NCI-H460 (cell line): ENCODE data around the gene AFMID. TPM values are rescaled to one million over a fixed set of nuclear protein-coding genes. Genes with fewer than 3 reads are reported as not detected.
"Not testable (repeated sequence)": the region's sequence is repeated elsewhere in the genome, so short reads cannot be mapped to it uniquely, and the experiment has no call there.

Experiments used
- DNase-seq: peaks from one replicate; pipeline ENCODE4 v3.0.0-alpha.2; 2016; ENCODE audit warnings: low read depth; ENCODE audit errors: extremely low read depth
- small RNA-seq, 2 experiments: library from RNA; depleted of rRNA; stranded (forward); fragments of <200 nt; gene quantifications; one replicate each; pipeline ENCODE3, GENCODE V24; 2014
- total RNA-seq: library from RNA; depleted of rRNA; stranded (reverse); fragments of >200 nt; shearing (Covaris generic); gene quantifications from 2 replicates; pipeline ENCODE4 v1.2.3, GENCODE V29; 2014; rRNA removed

Gene AFMID
- total RNA-seq, 1 experiment from 2014 or later: 75.6 TPM

GRCh38 chr17:78252701-78253635, 65.8 kb downstream of the AFMID start:
- DNase-seq: no peak

- not testable (repeated sequence) for DNase-seq
Observed at GRCh38 chr17:78253636-78253945, 66.4 kb downstream of the AFMID start.

GRCh38 chr17:78253946-78254672, 66.9 kb downstream of the AFMID start:
- peak; percentile 73 for DNase-seq

- no peak for DNase-seq
Observed at GRCh38 chr17:78255029-78255656, 68.0 kb downstream of the AFMID start.

GRCh38 chr17:78255953-78256706, 69.0 kb downstream of the AFMID start:
- no peak for DNase-seq

- no peak for DNase-seq
Observed at GRCh38 chr17:78256707-78257591, 69.8 kb downstream of the AFMID start.

Small RNAs within 50 kb of the gene (small RNA-seq; reads per million reads assigned to genes)
- 0 reads per million in 2 experiments for gene AC087645.1

Other genes with a start within 250 kb of the AFMID start
- 3.8 and 3.9 TPM in 2 replicates for gene TNRC6C, start 228.7 kb upstream of the AFMID start, total RNA-seq
- gene TMC6, start 58.6 kb upstream of the AFMID start, total RNA-seq: 17.2 TPM in 2 replicates
- gene TMC8, start 56.6 kb upstream of the AFMID start, total RNA-seq: 0.30 TPM in 1 of 2 replicates, not detected in the other
- not detected in 2 replicates for gene C17orf99, start 41.0 kb upstream of the AFMID start, total RNA-seq
- 61.7 and 68.8 TPM in 2 replicates for gene SYNGR2, start 18.8 kb upstream of the AFMID start, total RNA-seq
- 36.4 and 40.1 TPM in 2 replicates for gene TK1, start 310 bp upstream of the AFMID start, total RNA-seq
- gene BIRC5, start 26.9 kb downstream of the AFMID start, total RNA-seq: 138 and 149 TPM in 2 replicates
- not detected in 2 replicates for gene TMEM235, start 44.3 kb downstream of the AFMID start, total RNA-seq
- gene SOCS3, start 172.7 kb downstream of the AFMID start, total RNA-seq: 404 and 479 TPM in 2 replicates
- gene PGS1, start 191.3 kb downstream of the AFMID start, total RNA-seq: 27.5 and 30.5 TPM in 2 replicates